GM12801 (cell line): ENCODE data around the gene TMEM164.

Experiments used
- CTCF ChIP-seq: IDR thresholded peaks from one replicate; pipeline ENCODE4 v1.5.1; 2011; ENCODE audit warnings: control low read depth; ENCODE audit not compliant: insufficient read length; ENCODE audit errors: extremely low read depth

TMEM164 gene

GRCh38 chrX:110210417-110211139 is 207.7 kb downstream of the TMEM164 start:
- no peak for TF ChIP-seq CTCF

GRCh38 chrX:110211340-110211739 is 208.4 kb downstream of the TMEM164 start:
- TF ChIP-seq CTCF: no peak

- TF ChIP-seq CTCF: no peak
Observed at GRCh38 chrX:110212299-110212698, 209.4 kb downstream of the TMEM164 start.

GRCh38 chrX:110213183-110213582 is 210.3 kb downstream of the TMEM164 start:
- no peak for TF ChIP-seq CTCF

GRCh38 chrX:110214684-110215083 is 211.8 kb downstream of the TMEM164 start:
- no peak for TF ChIP-seq CTCF

GRCh38 chrX:110215411-110215810 is 212.5 kb downstream of the TMEM164 start:
- no peak for TF ChIP-seq CTCF

- no peak for TF ChIP-seq CTCF
Observed at GRCh38 chrX:110216027-110216426, 213.1 kb downstream of the TMEM164 start.
